Hepatocyte (in vitro differentiated cells): Measurements from ENCODE around the gene KIAA1549.

Experiments
- EZH2 ChIP-seq: fragments of 200-600 bp; sonication (generic); IDR thresholded peaks from 2 replicates; pipeline ENCODE4 v1.6.1; 2016; ENCODE audit warnings: antibody characterized with exemption, mild to moderate bottlenecking, borderline replicate concordance
- EZH2phosphoT487 ChIP-seq: fragments of 200-600 bp; sonication (generic); IDR thresholded peaks from one replicate; pipeline ENCODE4 v1.6.1; 2018; ENCODE audit warnings: antibody characterized with exemption, mild to moderate bottlenecking, low read depth, moderate library complexity; ENCODE audit not compliant: unreplicated experiment, severe bottlenecking
- TF ChIP-seq, protein P1 (sequence below): fragments of 200-600 bp; sonication (generic); IDR thresholded peaks from 2 replicates; pipeline ENCODE4 v1.5.1; 2016; ENCODE audit warnings: antibody characterized with exemption, mild to moderate bottlenecking; ENCODE audit not compliant: poor library complexity

- TF ChIP-seq, protein P1, sequence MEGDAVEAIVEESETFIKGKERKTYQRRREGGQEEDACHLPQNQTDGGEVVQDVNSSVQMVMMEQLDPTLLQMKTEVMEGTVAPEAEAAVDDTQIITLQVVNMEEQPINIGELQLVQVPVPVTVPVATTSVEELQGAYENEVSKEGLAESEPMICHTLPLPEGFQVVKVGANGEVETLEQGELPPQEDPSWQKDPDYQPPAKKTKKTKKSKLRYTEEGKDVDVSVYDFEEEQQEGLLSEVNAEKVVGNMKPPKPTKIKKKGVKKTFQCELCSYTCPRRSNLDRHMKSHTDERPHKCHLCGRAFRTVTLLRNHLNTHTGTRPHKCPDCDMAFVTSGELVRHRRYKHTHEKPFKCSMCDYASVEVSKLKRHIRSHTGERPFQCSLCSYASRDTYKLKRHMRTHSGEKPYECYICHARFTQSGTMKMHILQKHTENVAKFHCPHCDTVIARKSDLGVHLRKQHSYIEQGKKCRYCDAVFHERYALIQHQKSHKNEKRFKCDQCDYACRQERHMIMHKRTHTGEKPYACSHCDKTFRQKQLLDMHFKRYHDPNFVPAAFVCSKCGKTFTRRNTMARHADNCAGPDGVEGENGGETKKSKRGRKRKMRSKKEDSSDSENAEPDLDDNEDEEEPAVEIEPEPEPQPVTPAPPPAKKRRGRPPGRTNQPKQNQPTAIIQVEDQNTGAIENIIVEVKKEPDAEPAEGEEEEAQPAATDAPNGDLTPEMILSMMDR, result no peak
- TF ChIP-seq EZH2, result no peak
- TF ChIP-seq EZH2phosphoT487, result no peak
Observed at GRCh38 chr7:138875794-138876193, 105.4 kb downstream of the KIAA1549 start.
